IMR-90 (cell line): ENCODE results near the gene CYP3A4. TPM values are rescaled to one million over a fixed set of nuclear protein-coding genes. Genes with fewer than 3 reads are reported as not detected.

Experiments used
- ATAC-seq: fragments of 200-7000 bp; cut with Tn5 transposase; 2 replicates; pipeline ENCODE4 v1.9.1; 2020; ENCODE audit warnings: low read depth, mild to moderate bottlenecking, moderate library complexity
- BruUV-seq: library from RNA; stranded (reverse); fragments of 400-500 nt; replicated peaks from 2 replicates; lab custom pipeline; 2021; lab: Mats Ljungman, UMichigan
- CTCF ChIA-PET: fragments of 300-600 bp; formaldehyde crosslinking; extraction: SDS; loops from one replicate; lab custom pipeline; 2021; ENCODE audit warnings: antibody characterized with exemption; lab: Yijun Ruan, JAX
- POLR2A ChIA-PET: fragments of 300-600 bp; sonication (Branson Sonifier 250); formaldehyde crosslinking; loops from one replicate; lab custom pipeline; 2022; ENCODE audit warnings: antibody characterized with exemption; ENCODE audit not compliant: unreplicated experiment; lab: Charles Lee
- DNase-seq: peaks from one replicate; pipeline ENCODE4 v3.0.0; 2013
- H2AFZ ChIP-seq: replicated peaks from 2 replicates; pipeline ENCODE3; 2013; ENCODE audit warnings: low read length, mild to moderate bottlenecking; ENCODE audit not compliant: poor library complexity
- H2AK5ac ChIP-seq: 2 replicates; pipeline ENCODE4 v1.6.1; 2013; ENCODE audit warnings: low read depth, low read length, inconsistent platforms
- H2AK9ac ChIP-seq: replicated peaks from 2 replicates; pipeline ENCODE3; 2013; ENCODE audit warnings: mild to moderate bottlenecking, low read depth, low read length, moderate library complexity; ENCODE audit not compliant: poor library complexity
- H2BK120ac ChIP-seq: 2 replicates; pipeline ENCODE4 v1.6.1; 2013; ENCODE audit warnings: low read depth, low read length, inconsistent platforms
- H2BK15ac ChIP-seq: 3 replicates; pipeline ENCODE4 v1.6.1; 2013; ENCODE audit warnings: low read depth, low read length, inconsistent platforms
- H2BK20ac ChIP-seq: 2 replicates; pipeline ENCODE4 v1.6.1; 2013; ENCODE audit warnings: low read depth, mild to moderate bottlenecking, inconsistent platforms, low read length, moderate library complexity
- H2BK5ac ChIP-seq: 2 replicates; pipeline ENCODE4 v1.6.1; 2013; ENCODE audit warnings: mild to moderate bottlenecking, low read depth, low read length, inconsistent platforms; ENCODE audit not compliant: poor library complexity, severe bottlenecking
- H3K14ac ChIP-seq: replicated peaks from 2 replicates; pipeline ENCODE4 v1.6.1; 2013; ENCODE audit warnings: low read depth, low read length, inconsistent platforms
- H3K18ac ChIP-seq: 2 replicates; pipeline ENCODE4 v1.6.1; 2013; ENCODE audit warnings: low read depth, low read length, control low read depth
- H3K23ac ChIP-seq: 2 replicates; pipeline ENCODE4 v1.6.1; 2013; ENCODE audit warnings: low read depth, low read length, inconsistent platforms
- H3K27ac ChIP-seq: 2 replicates; pipeline ENCODE4 v1.5.1; 2013; ENCODE audit warnings: mild to moderate bottlenecking, control low read depth, low read length; ENCODE audit not compliant: insufficient read depth
- H3K27me3 ChIP-seq: 2 replicates; pipeline ENCODE4 v1.6.1; 2013; ENCODE audit warnings: low read length; ENCODE audit not compliant: control insufficient read depth, insufficient read depth
- H3K36me3 ChIP-seq: 2 replicates; pipeline ENCODE4 v1.6.1; 2013; ENCODE audit warnings: low read length, mixed read lengths; ENCODE audit not compliant: control insufficient read depth, insufficient read depth
- H3K4ac ChIP-seq: 2 replicates; pipeline ENCODE4 v1.6.1; 2013; ENCODE audit warnings: low read depth, low read length, inconsistent platforms
- H3K4me1 ChIP-seq: 2 replicates; pipeline ENCODE4 v1.6.1; 2013; ENCODE audit warnings: low read length, mixed read lengths; ENCODE audit not compliant: control insufficient read depth, insufficient read depth
- H3K4me2 ChIP-seq: 2 replicates; pipeline ENCODE4 v1.6.1; 2013; ENCODE audit warnings: low read depth, mild to moderate bottlenecking, control low read depth, low read length, moderate library complexity
- H3K4me3 ChIP-seq: 2 replicates; pipeline ENCODE4 v1.5.1; 2013; ENCODE audit warnings: low read depth, mild to moderate bottlenecking, control low read depth, low read length, moderate library complexity; ENCODE audit not compliant: insufficient read depth
- H3K56ac ChIP-seq: 2 replicates; pipeline ENCODE4 v1.6.1; 2013; ENCODE audit warnings: low read length, inconsistent platforms; ENCODE audit not compliant: insufficient read depth; ENCODE audit errors: extremely low read depth
- H3K79me1 ChIP-seq, 2 experiments: 2 replicates each; pipeline ENCODE4 v1.6.1; 2013; ENCODE audit warnings: low read length in 2 of 2, inconsistent platforms in 1 of 2, low read depth in 1 of 2
- H3K9ac ChIP-seq: 2 replicates; pipeline ENCODE4 v1.6.1; 2013; ENCODE audit warnings: low read depth, low read length, control low read depth
- H3K9me1 ChIP-seq: 2 replicates; pipeline ENCODE4 v1.6.1; 2013; ENCODE audit warnings: low read length, inconsistent platforms; ENCODE audit not compliant: insufficient read depth
- H3K9me3 ChIP-seq: 2 replicates; pipeline ENCODE4 v1.6.1; 2013; ENCODE audit warnings: low read length; ENCODE audit not compliant: control insufficient read depth, insufficient read depth
- H4K20me1 ChIP-seq: 2 replicates; pipeline ENCODE4 v1.6.1; 2013; ENCODE audit warnings: low read length, inconsistent platforms; ENCODE audit not compliant: insufficient read depth
- H4K5ac ChIP-seq: 2 replicates; pipeline ENCODE4 v1.6.1; 2013; ENCODE audit warnings: mild to moderate bottlenecking, low read depth, low read length, control low read depth
- H4K8ac ChIP-seq, 2 experiments: 2 replicates each; pipeline ENCODE4 v1.6.1; 2013; ENCODE audit warnings: low read depth in 2 of 2, low read length in 2 of 2, control low read depth in 1 of 2, inconsistent platforms in 1 of 2
- H4K91ac ChIP-seq: 2 replicates; pipeline ENCODE4 v1.6.1; 2013; ENCODE audit warnings: low read depth, low read length, inconsistent platforms; ENCODE audit not compliant: insufficient read depth
- BHLHE40 ChIP-seq: fragments of 150-350 bp; IDR thresholded peaks from 2 replicates; pipeline ENCODE4 v1.6.1; 2016; ENCODE audit warnings: mild to moderate bottlenecking, low read depth, low read length
- CEBPB ChIP-seq: IDR thresholded peaks from 2 replicates; pipeline ENCODE4 v1.6.1; 2012; ENCODE audit warnings: low read depth, low read length, improper control_type of control experiment
- CHD1 ChIP-seq: IDR thresholded peaks from 2 replicates; pipeline ENCODE4 v1.6.1; 2012; ENCODE audit warnings: low read depth, low read length, improper control_type of control experiment
- FOS ChIP-seq: fragments of 150-350 bp; IDR thresholded peaks from 2 replicates; pipeline ENCODE4 v1.6.1; 2016; ENCODE audit warnings: low read depth, low read length
- MAFK ChIP-seq: IDR thresholded peaks from 2 replicates; pipeline ENCODE4 v1.6.1; 2012; ENCODE audit warnings: low read depth, low read length, improper control_type of control experiment
- MAZ ChIP-seq: IDR thresholded peaks from 2 replicates; pipeline ENCODE4 v1.6.1; 2012; ENCODE audit warnings: low read depth, mild to moderate bottlenecking, low read length, improper control_type of control experiment, moderate library complexity, borderline replicate concordance
- MXI1 ChIP-seq: IDR thresholded peaks from 2 replicates; pipeline ENCODE4 v1.6.1; 2012; ENCODE audit warnings: low read depth, mild to moderate bottlenecking, low read length, moderate library complexity, borderline replicate concordance
- NFE2L2 ChIP-seq: fragments of 150-350 bp; IDR thresholded peaks from 2 replicates; pipeline ENCODE4 v1.6.1; 2016; ENCODE audit warnings: low read depth, mild to moderate bottlenecking, low read length
- POLR2A ChIP-seq: IDR thresholded peaks from 2 replicates; pipeline ENCODE4 v1.6.1; 2012; ENCODE audit warnings: mild to moderate bottlenecking, low read depth, low read length
- RAD21 ChIP-seq: IDR thresholded peaks from 2 replicates; pipeline ENCODE4 v1.6.1; 2012; ENCODE audit warnings: low read length, improper control_type of control experiment
- RCOR1 ChIP-seq: IDR thresholded peaks from 2 replicates; pipeline ENCODE4 v1.6.1; 2012; ENCODE audit warnings: mild to moderate bottlenecking, low read length, improper control_type of control experiment; ENCODE audit not compliant: insufficient replicate concordance
- RFX5 ChIP-seq: IDR thresholded peaks from 2 replicates; pipeline ENCODE4 v1.8.0; 2012; ENCODE audit warnings: low read depth, mild to moderate bottlenecking, low read length, moderate library complexity
- SMC3 ChIP-seq: fragments of 150-350 bp; IDR thresholded peaks from 2 replicates; pipeline ENCODE4 v1.6.1; 2016; ENCODE audit warnings: low read depth, mild to moderate bottlenecking, antibody characterized with exemption, low read length, moderate library complexity
- USF2 ChIP-seq: fragments of 150-350 bp; IDR thresholded peaks from 2 replicates; pipeline ENCODE4 v1.6.1; 2017; ENCODE audit warnings: mild to moderate bottlenecking, antibody characterized with exemption, low read length, low read depth
- WGBS, 2 experiments: methylation state at CpG; one replicate each; pipeline versions ENCODE4 v1.1.5 to v1.1.7; 2013; ENCODE audit warnings: missing lambda C conversion rate in 2 of 2; ENCODE audit not compliant: insufficient read length in 1 of 2; ENCODE audit errors: extremely low coverage in 2 of 2; 5-methylcytosine and 5-hydroxymethylcytosine counted together
- dilution Hi-C: fragments of 300-500 bp; cut with HindIII; formaldehyde crosslinking; loops from one replicate; pipeline ENCODE4 v1.14.3; 2018; ENCODE audit warnings: low sequenced_read_pairs; ENCODE audit not compliant: unreplicated experiment
- in situ Hi-C: fragments of 300-500 bp; cut with MboI; formaldehyde crosslinking; loops from 3 replicates; pipeline ENCODE4 v1.14.3; 2019; ENCODE audit warnings: low sequenced_read_pairs, inconsistent platforms, mixed read lengths
- intact Hi-C: fragments of 100-400 bp; cut with micrococcal nuclease; formaldehyde crosslinking; loops from 2 replicates; pipeline ENCODE4 v1.10.0; 2022
- polyA plus RNA-seq, 3 experiments: library from polyadenylated mRNA; depleted of rRNA; stranded (reverse); fragments of >200 nt; gene quantifications; 2 replicates each; pipeline ENCODE4 v1.2.3, GENCODE V29; 2012; ENCODE audit warnings: low replicate concordance in 1 of 3
- total RNA-seq: library from RNA; depleted of rRNA; stranded (reverse); fragments of >200 nt; gene quantifications from 2 replicates; pipeline ENCODE4 v1.2.3, GENCODE V29; 2012
- TF ChIP-seq, protein P1 (sequence below): conservative IDR thresholded peaks from 2 replicates; pipeline ENCODE4 v1.5.1; 2012; ENCODE audit warnings: mild to moderate bottlenecking, low read depth, low read length, improper control_type of control experiment
- TF ChIP-seq, protein P2 (sequence below): fragments of 150-350 bp; IDR thresholded peaks from 2 replicates; pipeline ENCODE4 v1.6.1; 2016; ENCODE audit warnings: low read depth, mild to moderate bottlenecking, low read length, moderate library complexity, borderline replicate concordance

CYP3A4 gene
- total and polyA plus RNA-seq, 2 of the 4 experiments (the other 2 are of a cell fraction), result not detected

DNA sequence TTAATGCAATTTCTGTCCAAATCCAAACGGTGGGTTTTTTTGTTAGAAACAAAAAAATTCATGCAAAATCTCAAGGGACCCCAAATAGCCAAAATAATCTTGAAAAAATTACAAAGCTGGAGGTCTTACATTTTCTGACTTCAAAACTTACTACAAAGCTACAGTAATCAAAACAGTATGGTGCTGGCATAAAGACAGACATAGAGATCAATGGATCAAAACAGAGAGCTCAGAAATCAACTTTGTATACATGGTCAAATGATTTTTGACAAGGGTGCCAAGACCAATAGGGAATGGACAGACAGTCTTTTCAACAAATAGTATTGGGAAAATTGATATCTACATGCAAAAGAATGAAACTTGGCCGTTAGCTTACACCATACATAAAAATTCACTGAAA lies 21.7 kb upstream of the CYP3A4 start:
- Histone ChIP-seq H3K4ac (no peak overlapping the region), H3K79me1 (no peaks in the 10 kb centered on the region), H4K8ac (no peak overlapping the region), H2BK20ac (no peak overlapping the region), H3K27ac (no peak overlapping the region), H3K14ac (no peak overlapping the region), H4K20me1 (no peaks in the 10 kb centered on the region), H3K23ac (no peak overlapping the region), H2BK5ac (no peak overlapping the region), H3K4me3 (no peak overlapping the region), H4K5ac (no peak overlapping the region), H2AK5ac (no peak overlapping the region), H4K91ac (no peak overlapping the region), H3K36me3 (no peaks in the 10 kb centered on the region), H2AK9ac (no peak overlapping the region), H2BK120ac (no peak overlapping the region), H3K9ac (no peak overlapping the region), H3K56ac (no peak overlapping the region), H3K27me3 (no peaks in the 10 kb centered on the region), H3K4me2 (no peak overlapping the region), H3K9me3 (no peaks in the 10 kb centered on the region), H2BK15ac (no peak overlapping the region), H2AFZ (no peak overlapping the region), H3K18ac (no peak overlapping the region), H3K4me1 (no peaks in the 10 kb centered on the region), H3K9me1 (no peaks in the 10 kb centered on the region)
- WGBS, 2 experiments, result no CpG with 5 or more reads among the region's 2 CpGs
- ChIA-PET POLR2A (no interaction called here), CTCF (no interaction called here)
- in situ Hi-C loops (no loop called here), dilution Hi-C loops (no loop called here), intact Hi-C loops (no loop called here)
- no TSS peak for BruUV-seq
- no peak for TF ChIP-seq FOS
- no peak for TF ChIP-seq MAFK
- TF ChIP-seq, protein P1, sequence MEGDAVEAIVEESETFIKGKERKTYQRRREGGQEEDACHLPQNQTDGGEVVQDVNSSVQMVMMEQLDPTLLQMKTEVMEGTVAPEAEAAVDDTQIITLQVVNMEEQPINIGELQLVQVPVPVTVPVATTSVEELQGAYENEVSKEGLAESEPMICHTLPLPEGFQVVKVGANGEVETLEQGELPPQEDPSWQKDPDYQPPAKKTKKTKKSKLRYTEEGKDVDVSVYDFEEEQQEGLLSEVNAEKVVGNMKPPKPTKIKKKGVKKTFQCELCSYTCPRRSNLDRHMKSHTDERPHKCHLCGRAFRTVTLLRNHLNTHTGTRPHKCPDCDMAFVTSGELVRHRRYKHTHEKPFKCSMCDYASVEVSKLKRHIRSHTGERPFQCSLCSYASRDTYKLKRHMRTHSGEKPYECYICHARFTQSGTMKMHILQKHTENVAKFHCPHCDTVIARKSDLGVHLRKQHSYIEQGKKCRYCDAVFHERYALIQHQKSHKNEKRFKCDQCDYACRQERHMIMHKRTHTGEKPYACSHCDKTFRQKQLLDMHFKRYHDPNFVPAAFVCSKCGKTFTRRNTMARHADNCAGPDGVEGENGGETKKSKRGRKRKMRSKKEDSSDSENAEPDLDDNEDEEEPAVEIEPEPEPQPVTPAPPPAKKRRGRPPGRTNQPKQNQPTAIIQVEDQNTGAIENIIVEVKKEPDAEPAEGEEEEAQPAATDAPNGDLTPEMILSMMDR, result no peak
- no peak for TF ChIP-seq MXI1
- TF ChIP-seq MAZ, result no peak
- TF ChIP-seq BHLHE40, result no peak
- TF ChIP-seq, protein P2, sequence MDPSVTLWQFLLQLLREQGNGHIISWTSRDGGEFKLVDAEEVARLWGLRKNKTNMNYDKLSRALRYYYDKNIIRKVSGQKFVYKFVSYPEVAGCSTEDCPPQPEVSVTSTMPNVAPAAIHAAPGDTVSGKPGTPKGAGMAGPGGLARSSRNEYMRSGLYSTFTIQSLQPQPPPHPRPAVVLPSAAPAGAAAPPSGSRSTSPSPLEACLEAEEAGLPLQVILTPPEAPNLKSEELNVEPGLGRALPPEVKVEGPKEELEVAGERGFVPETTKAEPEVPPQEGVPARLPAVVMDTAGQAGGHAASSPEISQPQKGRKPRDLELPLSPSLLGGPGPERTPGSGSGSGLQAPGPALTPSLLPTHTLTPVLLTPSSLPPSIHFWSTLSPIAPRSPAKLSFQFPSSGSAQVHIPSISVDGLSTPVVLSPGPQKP, result no peak
- TF ChIP-seq SMC3, result no peak
- TF ChIP-seq RFX5, result no peak
- TF ChIP-seq CEBPB, result no peak
- TF ChIP-seq CHD1, result no peak
- TF ChIP-seq RCOR1, result no peak
- no peak for TF ChIP-seq POLR2A
- no peak for TF ChIP-seq RAD21
- TF ChIP-seq NFE2L2, result no peak
- no peak for TF ChIP-seq USF2
- DNase-seq, result no peak
- ATAC-seq, result no peak
